Glutamatergic neuron (in vitro differentiated cells): ENCODE data around the gene NUP210. TPM values are rescaled to one million over a fixed set of nuclear protein-coding genes. Genes with fewer than 3 reads are reported as not detected.

Experiments used
- DNase-seq: peaks from one replicate; pipeline ENCODE4 v3.0.0; 2022
- H3K27ac Mint-ChIP-seq: one replicate; pipeline ENCODE4 v1.8.0; 2020; ENCODE audit warnings: mild to moderate bottlenecking, mixed read lengths, inconsistent platforms; ENCODE audit not compliant: unreplicated experiment
- H3K27me3 Mint-ChIP-seq: one replicate; pipeline ENCODE4 v1.8.0; 2020; ENCODE audit warnings: mild to moderate bottlenecking, moderate library complexity, mixed read lengths, inconsistent platforms; ENCODE audit not compliant: unreplicated experiment
- H3K36me3 Mint-ChIP-seq: one replicate; pipeline ENCODE4 v1.8.0; 2020; ENCODE audit warnings: mild to moderate bottlenecking, mixed read lengths, inconsistent platforms; ENCODE audit not compliant: unreplicated experiment
- H3K4me1 Mint-ChIP-seq: one replicate; pipeline ENCODE4 v1.8.0; 2020; ENCODE audit warnings: mild to moderate bottlenecking, low read depth, mixed read lengths, inconsistent platforms; ENCODE audit not compliant: unreplicated experiment
- H3K4me3 Mint-ChIP-seq: one replicate; pipeline ENCODE4 v1.8.0; 2020; ENCODE audit warnings: mild to moderate bottlenecking, mixed read lengths, inconsistent platforms; ENCODE audit not compliant: unreplicated experiment
- H3K9me3 Mint-ChIP-seq: one replicate; pipeline ENCODE4 v1.8.0; 2020; ENCODE audit warnings: mild to moderate bottlenecking, moderate library complexity, mixed read lengths, inconsistent platforms; ENCODE audit not compliant: unreplicated experiment
- total RNA-seq: library from RNA; stranded (reverse); fragmentation: NEBNext Ultra II Directional; extraction: Animal tissue kit (Norgen Biotek cat#: 25700); gene quantifications from one replicate; pipeline ENCODE4 v1.2.1, GENCODE V29; 2021; ENCODE audit not compliant: unreplicated experiment
- TF ChIP-seq, protein P1 (sequence below): fragments of 200-600 bp; sonication (generic); IDR thresholded peaks from one replicate; pipeline ENCODE4 v1.5.0; 2021; ENCODE audit not compliant: partially characterized antibody, unreplicated experiment

NUP210 gene
- total RNA-seq, 1 donor from 2014 or later: 2.4 TPM

DNA sequence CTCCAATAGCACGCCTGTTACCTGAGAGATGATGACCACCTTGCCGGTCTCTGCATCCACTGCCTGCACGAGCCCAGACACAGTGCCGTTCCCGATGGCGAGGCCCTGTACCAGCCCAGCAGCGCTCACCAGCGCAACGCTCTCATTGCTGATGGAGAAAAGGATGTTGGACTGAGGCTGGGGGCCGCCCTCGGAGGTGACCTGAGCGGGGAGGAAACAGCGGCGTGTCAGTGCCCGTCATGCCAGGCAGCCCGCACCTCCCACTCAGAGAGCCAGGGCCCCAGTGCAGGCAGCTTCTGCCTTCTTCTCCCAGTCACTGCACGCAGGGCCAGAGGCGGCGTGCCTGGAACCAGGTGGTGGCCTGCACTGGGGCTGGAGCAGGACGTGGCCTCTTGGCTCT lies 80.3 kb downstream of the NUP210 start:
- Mint-ChIP-seq H3K4me3 (no peak overlapping the region), H3K9me3 (peaks cover 3% of the 10 kb centered on the region), H3K27ac (no peak overlapping the region), H3K36me3 (peaks cover 19% of the 10 kb centered on the region), H3K27me3 (no peaks in the 10 kb centered on the region), H3K4me1 (peaks cover 5% of the 10 kb centered on the region)
- TF ChIP-seq, protein P1, sequence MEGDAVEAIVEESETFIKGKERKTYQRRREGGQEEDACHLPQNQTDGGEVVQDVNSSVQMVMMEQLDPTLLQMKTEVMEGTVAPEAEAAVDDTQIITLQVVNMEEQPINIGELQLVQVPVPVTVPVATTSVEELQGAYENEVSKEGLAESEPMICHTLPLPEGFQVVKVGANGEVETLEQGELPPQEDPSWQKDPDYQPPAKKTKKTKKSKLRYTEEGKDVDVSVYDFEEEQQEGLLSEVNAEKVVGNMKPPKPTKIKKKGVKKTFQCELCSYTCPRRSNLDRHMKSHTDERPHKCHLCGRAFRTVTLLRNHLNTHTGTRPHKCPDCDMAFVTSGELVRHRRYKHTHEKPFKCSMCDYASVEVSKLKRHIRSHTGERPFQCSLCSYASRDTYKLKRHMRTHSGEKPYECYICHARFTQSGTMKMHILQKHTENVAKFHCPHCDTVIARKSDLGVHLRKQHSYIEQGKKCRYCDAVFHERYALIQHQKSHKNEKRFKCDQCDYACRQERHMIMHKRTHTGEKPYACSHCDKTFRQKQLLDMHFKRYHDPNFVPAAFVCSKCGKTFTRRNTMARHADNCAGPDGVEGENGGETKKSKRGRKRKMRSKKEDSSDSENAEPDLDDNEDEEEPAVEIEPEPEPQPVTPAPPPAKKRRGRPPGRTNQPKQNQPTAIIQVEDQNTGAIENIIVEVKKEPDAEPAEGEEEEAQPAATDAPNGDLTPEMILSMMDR: no peak
- DNase-seq: no peak

- TF ChIP-seq, protein P1: no peak
- DNase-seq: no peak
- Mint-ChIP-seq H3K4me3 (no peak overlapping the region), H3K9me3 (peaks cover 2% of the 10 kb centered on the region), H3K27ac (no peak overlapping the region), H3K4me1 (peaks cover 5% of the 10 kb centered on the region), H3K36me3 (peaks cover 15% of the 10 kb centered on the region), H3K27me3 (no peaks in the 10 kb centered on the region)
Measured at GRCh38 chr3:13338996-13339395, 81.1 kb downstream of the NUP210 start.

DNA sequence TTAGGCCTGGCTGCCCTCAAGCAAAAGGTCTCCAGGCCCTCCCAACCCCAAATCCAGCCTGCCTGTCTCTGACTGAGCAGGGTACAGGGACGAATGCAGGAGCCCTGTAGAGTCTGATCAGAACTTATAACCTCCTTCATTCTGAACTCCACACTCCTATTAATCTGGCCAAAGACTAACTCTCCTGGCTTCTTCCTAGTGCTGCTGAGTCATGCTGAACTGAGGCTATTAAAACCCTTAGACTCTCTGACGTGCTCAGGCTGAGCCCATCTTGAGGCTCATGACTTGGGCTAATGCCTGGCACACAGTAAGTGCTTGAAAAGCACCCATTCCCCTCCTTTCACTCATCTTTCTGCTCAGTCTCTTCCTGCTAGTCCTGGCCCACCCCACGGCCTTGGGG lies 81.9 kb downstream of the NUP210 start:
- Mint-ChIP-seq H3K36me3 (peaks cover 15% of the 10 kb centered on the region), H3K27ac (peak overlapping the region; percentile 33), H3K9me3 (peaks cover 1% of the 10 kb centered on the region), H3K4me3 (no peak overlapping the region), H3K27me3 (no peaks in the 10 kb centered on the region), H3K4me1 (peaks cover 5% of the 10 kb centered on the region)
- TF ChIP-seq, protein P1: no peak
- DNase-seq: no peak

DNA sequence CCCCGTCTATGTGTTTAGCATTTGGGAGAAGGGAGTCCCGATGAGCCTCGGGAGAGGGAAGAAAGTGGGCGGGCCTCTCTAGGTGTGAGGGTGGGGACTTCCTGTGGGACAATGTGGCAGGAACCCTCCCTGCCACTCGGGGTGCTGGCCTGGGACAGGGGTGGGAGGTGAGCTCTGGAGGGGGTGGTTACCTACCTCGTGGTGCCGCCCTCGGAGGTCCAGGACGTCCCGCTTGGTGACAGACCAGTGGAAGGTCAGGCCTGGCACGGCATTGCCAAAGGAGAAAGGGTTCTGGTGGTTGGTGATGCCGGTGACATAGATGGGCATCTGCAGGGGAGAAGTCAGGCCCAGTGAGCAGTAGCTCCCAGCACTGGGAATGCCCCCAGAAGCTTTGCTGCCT lies 83.5 kb downstream of the NUP210 start:
- H3K36me3 Mint-ChIP-seq: peaks cover 3% of the 10 kb centered on the region
- TF ChIP-seq, protein P1: no peak
- H3K27me3 Mint-ChIP-seq: no peaks in the 10 kb centered on the region
- H3K9me3 Mint-ChIP-seq: peaks cover 1% of the 10 kb centered on the region
- no peak overlapping the region for H3K4me3 Mint-ChIP-seq
- no peak overlapping the region for H3K27ac Mint-ChIP-seq
- peaks cover 5% of the 10 kb centered on the region for H3K4me1 Mint-ChIP-seq
- DNase-seq: no peak

DNA sequence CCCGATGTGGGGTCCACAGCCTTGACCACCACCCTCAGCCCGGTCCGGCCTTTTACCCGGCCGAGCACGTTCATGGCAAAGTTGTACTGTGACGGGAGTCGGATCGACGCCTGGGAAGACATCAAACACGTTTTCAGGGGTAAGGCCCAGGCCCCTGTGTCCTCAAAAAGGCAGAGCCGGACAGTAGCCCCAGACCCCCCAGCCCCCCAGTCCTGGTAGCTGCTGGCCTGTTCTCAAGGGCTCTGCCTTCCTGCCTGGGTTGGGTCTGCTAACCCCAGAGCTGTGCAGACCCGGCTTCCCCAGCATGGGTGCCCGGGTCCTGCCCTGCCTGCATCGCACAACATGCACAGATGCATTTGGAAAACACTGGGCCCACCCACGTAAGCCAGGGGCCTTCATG lies 84.6 kb downstream of the NUP210 start:
- DNase-seq: no peak
- Mint-ChIP-seq H3K9me3 (peaks cover 1% of the 10 kb centered on the region), H3K27ac (no peak overlapping the region), H3K27me3 (no peaks in the 10 kb centered on the region), H3K4me3 (no peak overlapping the region), H3K4me1 (peaks cover 5% of the 10 kb centered on the region), H3K36me3 (no peaks in the 10 kb centered on the region)
- TF ChIP-seq, protein P1: no peak
